Neural cell (in vitro differentiated cells): ENCODE measurements around the gene KRT28. TPM values are rescaled to one million over a fixed set of nuclear protein-coding genes. Genes with fewer than 3 reads are reported as not detected.

Experiments
- H2AFZ ChIP-seq: fragments of 200-600, 300-800 bp; sonication (generic), shearing (Covaris generic); 2 replicates; pipeline ENCODE4 v1.6.0; 2014; ENCODE audit warnings: low read depth, mild to moderate bottlenecking, antibody characterized with exemption, low read length, moderate library complexity
- H3F3A ChIP-seq: fragments of 200-600 bp; shearing (Covaris generic); 2 replicates; pipeline ENCODE4 v1.6.1; 2016; ENCODE audit warnings: mild to moderate bottlenecking, moderate library complexity, mixed read lengths, antibody characterized with exemption, low read length; ENCODE audit not compliant: insufficient read depth, poor library complexity, severe bottlenecking
- H3K27ac ChIP-seq: fragments of 200-600, 300-800 bp; sonication (generic), shearing (Covaris generic); 2 replicates; pipeline ENCODE4 v1.5.1; 2014; ENCODE audit warnings: mild to moderate bottlenecking, low read length, moderate library complexity
- H3K27me3 ChIP-seq: fragments of 300-800, 200-600 bp; sonication (generic), shearing (Covaris generic); 2 replicates; pipeline ENCODE4 v1.6.0; 2014; ENCODE audit warnings: mild to moderate bottlenecking, low read depth, low read length, moderate library complexity; ENCODE audit not compliant: insufficient read depth
- H3K36me3 ChIP-seq: fragments of 300-800, 200-600 bp; sonication (generic), shearing (Covaris generic); 2 replicates; pipeline ENCODE4 v1.5.1; 2014; ENCODE audit warnings: mild to moderate bottlenecking, antibody characterized with exemption, low read length, moderate library complexity; ENCODE audit not compliant: insufficient read depth
- H3K4me2 ChIP-seq: fragments of 300-800, 200-600 bp; sonication (generic), shearing (Covaris generic); 2 replicates; pipeline ENCODE4 v1.6.0; 2014; ENCODE audit warnings: mild to moderate bottlenecking, low read length
- H3K4me3 ChIP-seq: fragments of 300-800, 200-600 bp; sonication (generic), shearing (Covaris generic); 2 replicates; pipeline ENCODE4 v1.5.1; 2014; ENCODE audit warnings: mild to moderate bottlenecking, low read length, moderate library complexity
- H3K79me2 ChIP-seq: fragments of 200-600 bp; shearing (Covaris generic); replicated peaks from 2 replicates; pipeline ENCODE4 v1.6.0; 2014; ENCODE audit warnings: mild to moderate bottlenecking, low read length, moderate library complexity; ENCODE audit not compliant: insufficient read depth
- H3K9ac ChIP-seq: fragments of 300-800, 200-600 bp; sonication (generic), shearing (Covaris generic); 2 replicates; pipeline ENCODE4 v1.6.1; 2016; ENCODE audit warnings: mild to moderate bottlenecking, low read length, mixed read lengths
- H3K9me2 ChIP-seq: fragments of 200-600 bp; shearing (Covaris generic); 2 replicates; pipeline ENCODE4 v1.6.1; 2016; ENCODE audit warnings: mild to moderate bottlenecking, low read length, mixed read lengths; ENCODE audit not compliant: insufficient read depth
- H3K9me3 ChIP-seq: fragments of 200-600, 300-800 bp; sonication (generic), shearing (Covaris generic); 2 replicates; pipeline ENCODE4 v1.6.1; 2016; ENCODE audit warnings: mild to moderate bottlenecking, mixed run types, low read length, moderate library complexity, mixed read lengths
- H4K20me1 ChIP-seq: fragments of 200-600 bp; shearing (Covaris generic); 2 replicates; pipeline ENCODE4 v1.6.1; 2016; ENCODE audit warnings: mild to moderate bottlenecking, mixed run types; ENCODE audit not compliant: insufficient read depth
- EP300 ChIP-seq: fragments of 450-650 bp; conservative IDR thresholded peaks from 2 replicates; pipeline ENCODE4 v1.6.1; 2014; ENCODE audit warnings: antibody characterized with exemption, mild to moderate bottlenecking, moderate library complexity; ENCODE audit not compliant: poor library complexity, severe bottlenecking
- EZH2 ChIP-seq: fragments of 200-600, 300-800 bp; shearing (Covaris generic), sonication (generic); IDR thresholded peaks from 2 replicates; pipeline ENCODE4 v1.6.1; 2014; ENCODE audit warnings: antibody characterized with exemption, low read length, borderline replicate concordance, mild to moderate bottlenecking; ENCODE audit not compliant: insufficient read depth, poor library complexity, severe bottlenecking
- MXI1 ChIP-seq: fragments of 450-650 bp; conservative IDR thresholded peaks from 2 replicates; pipeline ENCODE4 v1.6.1; 2014; ENCODE audit warnings: antibody characterized with exemption, mild to moderate bottlenecking; ENCODE audit not compliant: poor library complexity, severe bottlenecking
- POLR2AphosphoS5 ChIP-seq: IDR thresholded peaks from 2 replicates; pipeline ENCODE4 v1.6.1; 2012
- RAD21 ChIP-seq: fragments of 450-650 bp; conservative IDR thresholded peaks from 2 replicates; pipeline ENCODE4 v1.6.1; 2014; ENCODE audit warnings: antibody characterized with exemption, mild to moderate bottlenecking, moderate library complexity
- REST ChIP-seq: IDR thresholded peaks from 2 replicates; pipeline ENCODE4 v1.6.1; 2012; ENCODE audit warnings: borderline replicate concordance
- SMC3 ChIP-seq: fragments of 450-650 bp; conservative IDR thresholded peaks from 2 replicates; pipeline ENCODE4 v1.6.1; 2014; ENCODE audit warnings: antibody characterized with exemption, mild to moderate bottlenecking, moderate library complexity; ENCODE audit not compliant: poor library complexity
- TAF1 ChIP-seq: IDR thresholded peaks from 2 replicates; pipeline ENCODE4 v1.6.1; 2012; ENCODE audit warnings: low read depth
- polyA plus RNA-seq: library from polyadenylated mRNA; depleted of rRNA; stranded (reverse); fragments of >200 nt; gene quantifications from 2 replicates; pipeline ENCODE4 v1.2.3, GENCODE V29; 2014
- TF ChIP-seq, protein P1 (sequence below): fragments of 450-650 bp; IDR thresholded peaks from 2 replicates; pipeline ENCODE4 v1.5.1; 2014; ENCODE audit warnings: antibody characterized with exemption, mild to moderate bottlenecking, moderate library complexity; ENCODE audit not compliant: poor library complexity, severe bottlenecking

The KRT28 gene
- polyA plus RNA-seq, 1 donor from 2014 or later, result not detected

- Histone ChIP-seq H3K9me2 (no peaks in the 10 kb centered on the region), H3K27me3 (no peaks in the 10 kb centered on the region), H4K20me1 (no peaks in the 10 kb centered on the region), H3K79me2 (no peaks in the 10 kb centered on the region), H3F3A (no peaks in the 10 kb centered on the region), H3K4me3 (no peak overlapping the region), H3K9me3 (no peaks in the 10 kb centered on the region), H3K4me2 (no peak overlapping the region), H3K9ac (no peak overlapping the region), H2AFZ (no peak overlapping the region), H3K27ac (no peak overlapping the region), H3K36me3 (no peaks in the 10 kb centered on the region)
- TF ChIP-seq SMC3 (no peak), REST (no peak), EZH2 (no peak), POLR2AphosphoS5 (no peak), EP300 (no peak), TAF1 (no peak), RAD21 (no peak), MXI1 (no peak)
- TF ChIP-seq, protein P1, sequence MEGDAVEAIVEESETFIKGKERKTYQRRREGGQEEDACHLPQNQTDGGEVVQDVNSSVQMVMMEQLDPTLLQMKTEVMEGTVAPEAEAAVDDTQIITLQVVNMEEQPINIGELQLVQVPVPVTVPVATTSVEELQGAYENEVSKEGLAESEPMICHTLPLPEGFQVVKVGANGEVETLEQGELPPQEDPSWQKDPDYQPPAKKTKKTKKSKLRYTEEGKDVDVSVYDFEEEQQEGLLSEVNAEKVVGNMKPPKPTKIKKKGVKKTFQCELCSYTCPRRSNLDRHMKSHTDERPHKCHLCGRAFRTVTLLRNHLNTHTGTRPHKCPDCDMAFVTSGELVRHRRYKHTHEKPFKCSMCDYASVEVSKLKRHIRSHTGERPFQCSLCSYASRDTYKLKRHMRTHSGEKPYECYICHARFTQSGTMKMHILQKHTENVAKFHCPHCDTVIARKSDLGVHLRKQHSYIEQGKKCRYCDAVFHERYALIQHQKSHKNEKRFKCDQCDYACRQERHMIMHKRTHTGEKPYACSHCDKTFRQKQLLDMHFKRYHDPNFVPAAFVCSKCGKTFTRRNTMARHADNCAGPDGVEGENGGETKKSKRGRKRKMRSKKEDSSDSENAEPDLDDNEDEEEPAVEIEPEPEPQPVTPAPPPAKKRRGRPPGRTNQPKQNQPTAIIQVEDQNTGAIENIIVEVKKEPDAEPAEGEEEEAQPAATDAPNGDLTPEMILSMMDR, result no peak
Observed at GRCh38 chr17:40833882-40834281, 34.1 kb upstream of the KRT28 start.

DNA sequence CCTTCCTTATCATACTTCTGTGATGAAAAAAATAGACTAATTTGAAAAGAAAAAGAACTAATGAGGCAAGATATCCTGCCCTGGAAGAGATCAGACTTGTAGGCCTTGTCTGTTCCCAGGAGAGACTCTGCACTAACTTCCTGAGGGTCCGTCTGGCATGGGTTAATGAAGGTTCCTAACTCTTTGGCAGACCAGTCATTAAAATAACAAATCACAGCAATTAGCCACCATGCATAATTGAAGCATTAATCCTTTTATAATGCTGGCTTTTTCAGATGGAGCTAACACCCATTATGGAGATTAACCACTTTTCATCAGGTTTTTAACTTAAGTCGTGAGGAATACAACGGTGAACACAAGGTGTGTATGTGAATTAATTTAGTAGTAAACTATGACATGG lies 33.1 kb upstream of the KRT28 start:
- no peak overlapping the region for H2AFZ ChIP-seq
- no peaks in the 10 kb centered on the region for H3K9me3 ChIP-seq
- H3K36me3 ChIP-seq, result no peaks in the 10 kb centered on the region
- no peaks in the 10 kb centered on the region for H3K27me3 ChIP-seq
- H3K4me2 ChIP-seq, result no peak overlapping the region
- no peaks in the 10 kb centered on the region for H3K9me2 ChIP-seq
- no peaks in the 10 kb centered on the region for H3F3A ChIP-seq
- H3K4me3 ChIP-seq, result no peak overlapping the region
- no peak overlapping the region for H3K9ac ChIP-seq
- TF ChIP-seq REST, result no peak
- TF ChIP-seq SMC3, result no peak
- TF ChIP-seq EP300, result no peak
- no peak for TF ChIP-seq TAF1
- TF ChIP-seq, protein P1, result no peak
- TF ChIP-seq MXI1, result no peak
- TF ChIP-seq EZH2, result no peak
- TF ChIP-seq RAD21, result no peak
- no peak for TF ChIP-seq POLR2AphosphoS5
- no peaks in the 10 kb centered on the region for H3K79me2 ChIP-seq
- no peaks in the 10 kb centered on the region for H4K20me1 ChIP-seq
- H3K27ac ChIP-seq, result no peak overlapping the region
